HG02840 (cell line): ENCODE measurements around the gene HSPG2.

Source experiments
- ATAC-seq: cut with Tn5 transposase; IDR thresholded peaks from one replicate; pipeline ENCODE4 v1.9.1; 2021; ENCODE audit warnings: mild to moderate bottlenecking, moderate library complexity, moderate number of reproducible peaks; ENCODE audit not compliant: unreplicated experiment, low FRiP score

HSPG2 gene

DNA sequence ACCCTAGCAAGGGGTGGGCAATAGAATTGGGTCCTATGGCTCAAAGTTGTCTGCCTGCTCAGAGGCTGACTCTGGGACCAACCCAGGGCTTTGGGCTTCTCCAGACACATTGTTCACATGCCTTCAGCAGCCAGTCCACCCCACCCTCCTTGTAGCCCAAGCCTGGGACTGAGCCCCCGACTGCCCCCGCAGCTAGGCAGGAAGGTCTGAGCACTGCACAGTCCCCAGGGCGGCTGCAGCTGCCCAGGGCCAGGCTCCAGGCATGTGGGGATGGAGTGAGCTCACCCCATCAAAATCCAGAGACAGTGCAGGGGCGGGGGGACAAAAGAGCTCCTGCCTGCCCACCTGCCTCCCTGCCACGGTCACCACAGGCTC is 35.6 kb downstream of the HSPG2 start:
- ATAC-seq, result no peak

DNA sequence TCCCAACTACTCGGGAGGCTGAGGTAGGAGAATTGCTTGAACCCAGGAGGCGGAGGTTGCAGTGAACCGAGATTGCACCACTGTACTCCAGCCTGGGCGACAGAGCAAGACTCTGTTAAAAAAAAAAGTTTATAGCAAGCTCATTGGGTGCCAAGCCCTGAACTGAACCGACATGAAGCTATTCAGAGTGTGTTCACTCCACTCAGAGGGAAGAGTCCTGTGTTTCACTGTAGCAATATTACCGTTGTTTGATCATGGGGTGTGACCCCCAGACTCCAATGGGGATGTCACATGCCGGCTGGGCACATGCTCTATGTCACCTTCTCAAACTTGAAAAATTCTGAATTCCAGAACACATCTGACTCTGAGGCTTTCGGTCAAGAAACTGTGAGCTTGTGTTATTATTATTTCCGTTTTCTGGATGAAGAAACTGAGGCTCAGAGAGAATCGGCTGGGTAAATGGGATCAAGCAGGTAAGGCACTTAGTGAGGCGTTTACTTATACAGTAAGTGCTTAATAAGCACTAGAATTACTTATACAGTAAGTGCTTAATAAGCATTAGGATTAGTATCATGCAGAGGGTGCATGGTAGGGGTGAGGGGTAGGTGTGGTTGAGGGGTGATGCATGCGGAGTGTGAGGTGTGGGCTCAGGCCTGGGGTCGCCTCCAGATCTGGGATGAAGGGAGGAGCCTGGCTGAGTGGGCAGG is 36.2 kb downstream of the HSPG2 start:
- ATAC-seq, result no peak

DNA sequence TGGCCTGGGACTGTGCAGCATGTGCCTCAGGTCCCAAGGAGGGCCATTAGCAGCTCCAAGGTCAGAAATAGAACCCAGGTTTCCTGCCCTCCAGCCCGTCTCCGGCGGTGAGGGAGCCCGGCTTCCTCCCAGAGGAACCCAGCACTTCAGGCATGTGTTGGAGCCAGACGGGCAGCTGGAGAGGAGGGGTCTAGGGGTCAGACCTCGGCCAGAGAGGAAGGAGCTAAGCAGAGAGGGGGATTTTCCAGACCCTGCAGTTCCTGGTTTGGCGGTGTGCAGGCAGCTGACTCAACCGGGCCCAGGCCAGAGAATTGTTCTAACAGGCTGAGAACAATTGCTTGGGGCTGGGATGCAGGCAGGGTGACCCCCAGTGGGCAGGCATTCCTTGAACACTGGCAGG is 37.1 kb downstream of the HSPG2 start:
- no peak for ATAC-seq

DNA sequence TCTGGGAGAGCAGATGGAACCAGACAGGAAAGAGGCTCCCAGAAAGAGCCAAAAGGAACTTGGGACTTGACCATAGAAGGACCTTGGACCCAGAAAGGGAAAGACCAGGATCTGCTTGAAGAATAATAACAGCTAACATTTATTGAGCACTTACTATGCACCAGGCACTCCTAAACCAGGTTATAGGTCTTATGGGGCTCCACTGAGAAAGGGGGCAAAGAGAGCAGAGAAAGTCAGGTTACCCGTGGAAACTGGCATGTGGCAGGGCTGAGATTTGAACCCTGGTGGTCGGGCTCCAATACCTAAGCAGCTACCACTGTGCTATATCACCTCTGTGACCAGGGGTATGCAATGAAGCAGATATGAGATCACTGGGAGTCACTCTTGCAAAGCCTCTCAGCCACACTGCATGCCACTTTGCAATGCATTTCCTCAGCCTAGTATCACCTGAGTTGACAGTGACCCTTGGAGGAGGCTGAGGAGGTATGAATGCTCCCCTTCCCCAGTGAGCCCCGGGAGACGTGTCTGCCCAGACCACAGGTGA is 37.8 kb downstream of the HSPG2 start:
- ATAC-seq, result no peak

DNA sequence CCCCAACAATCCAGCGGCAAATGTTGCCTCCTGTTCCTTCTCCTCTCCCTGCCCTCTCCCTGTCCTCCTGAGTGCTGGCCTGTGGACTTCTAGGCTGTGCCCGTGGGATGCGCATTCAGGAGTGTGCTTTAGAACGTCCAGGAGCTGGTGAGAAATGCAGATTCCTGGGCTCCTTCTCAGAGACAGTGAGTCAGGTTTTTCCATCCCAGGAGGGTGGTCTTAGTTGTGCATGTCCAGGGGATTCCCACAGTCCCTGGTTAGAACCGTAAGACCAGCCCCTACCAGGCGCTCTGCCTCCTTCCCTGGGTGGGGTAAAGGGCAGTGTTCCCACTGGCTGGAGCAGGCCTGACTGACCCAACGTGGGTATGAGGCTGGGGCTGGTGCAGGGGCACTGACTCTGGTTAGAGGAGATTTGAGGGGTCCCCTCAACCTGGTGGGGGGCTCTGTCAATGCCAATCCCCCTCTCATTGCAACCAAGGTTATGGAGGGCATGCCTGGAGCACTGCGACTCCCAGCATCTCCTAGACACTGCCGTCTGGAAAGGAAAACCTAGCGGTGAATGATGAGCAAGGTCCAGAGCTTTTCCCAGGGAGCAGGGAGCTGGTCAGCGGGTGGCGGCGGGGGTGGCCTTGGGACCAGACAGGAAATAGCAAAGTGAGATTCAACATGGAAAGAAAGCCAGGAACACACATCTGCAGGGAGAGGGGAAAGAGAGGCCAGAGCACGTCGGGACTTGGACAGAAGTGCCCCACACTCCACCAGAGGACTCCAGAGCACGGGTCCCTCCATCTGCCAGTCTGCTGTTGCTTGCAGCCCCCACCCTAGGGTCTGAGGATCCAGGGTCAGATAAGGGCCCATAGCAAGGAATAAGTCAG is 38.5 kb downstream of the HSPG2 start:
- ATAC-seq, result no peak

DNA sequence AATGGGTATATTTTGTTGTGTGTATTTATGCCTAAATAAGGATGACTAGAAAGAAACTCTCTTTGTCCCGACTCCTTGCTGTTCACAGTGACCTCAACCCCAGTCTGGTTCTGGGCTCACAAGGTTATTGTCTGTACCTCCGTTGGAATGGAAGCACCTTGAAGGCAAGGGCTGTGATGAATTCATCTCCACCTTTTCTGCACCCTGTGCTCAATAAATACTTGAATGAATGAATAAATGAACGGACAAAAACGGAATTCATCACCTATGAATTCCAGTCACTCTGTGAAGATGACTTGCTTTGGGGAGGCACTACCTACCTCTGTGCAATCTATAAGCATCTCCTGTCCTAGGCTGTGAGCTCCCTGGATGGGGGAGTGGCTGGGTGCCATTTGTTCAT is 39.3 kb downstream of the HSPG2 start:
- no peak for ATAC-seq

DNA sequence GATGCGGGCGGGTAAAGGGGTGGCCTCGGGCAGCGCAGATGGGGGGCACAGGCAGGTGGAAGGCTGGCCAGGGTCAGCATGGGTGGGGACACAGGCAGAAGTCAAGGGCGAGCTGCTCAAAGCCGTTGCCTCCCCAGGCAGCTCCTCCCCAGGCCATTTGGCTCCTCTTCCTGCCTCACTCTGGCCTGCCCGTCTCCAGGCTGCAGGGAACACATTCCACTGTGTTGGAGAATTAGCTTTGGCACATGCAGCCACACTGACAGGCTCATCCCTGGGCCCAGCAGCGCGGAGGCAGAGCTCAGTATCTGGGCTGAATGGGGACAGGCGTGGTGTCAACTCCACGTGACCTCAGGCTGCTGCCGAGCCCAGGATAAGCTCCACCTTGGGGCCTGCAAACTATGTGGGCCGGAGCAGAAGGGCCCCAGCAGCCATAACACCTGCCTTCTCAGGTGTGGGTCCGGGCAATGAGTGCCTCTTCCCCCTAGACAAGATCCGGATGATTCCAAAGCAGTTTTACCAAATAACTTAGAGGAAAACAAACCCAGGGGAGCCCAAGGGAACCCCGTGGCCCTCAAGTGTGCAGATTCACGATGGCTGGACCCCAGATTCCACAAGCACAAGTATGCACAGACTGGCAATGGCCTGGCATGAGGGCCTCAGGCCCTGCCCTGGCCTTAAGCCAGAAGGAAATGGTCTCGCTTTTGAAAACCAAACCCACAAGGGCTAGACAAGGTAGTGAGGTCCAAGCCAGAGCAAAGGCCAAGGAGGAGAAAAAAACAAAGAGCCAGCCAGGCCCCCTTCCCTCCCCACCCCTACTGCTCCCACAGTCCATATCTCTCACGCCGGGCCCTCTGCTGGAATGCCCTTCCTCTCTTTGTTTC is 40.2 kb downstream of the HSPG2 start:
- ATAC-seq, result no peak

DNA sequence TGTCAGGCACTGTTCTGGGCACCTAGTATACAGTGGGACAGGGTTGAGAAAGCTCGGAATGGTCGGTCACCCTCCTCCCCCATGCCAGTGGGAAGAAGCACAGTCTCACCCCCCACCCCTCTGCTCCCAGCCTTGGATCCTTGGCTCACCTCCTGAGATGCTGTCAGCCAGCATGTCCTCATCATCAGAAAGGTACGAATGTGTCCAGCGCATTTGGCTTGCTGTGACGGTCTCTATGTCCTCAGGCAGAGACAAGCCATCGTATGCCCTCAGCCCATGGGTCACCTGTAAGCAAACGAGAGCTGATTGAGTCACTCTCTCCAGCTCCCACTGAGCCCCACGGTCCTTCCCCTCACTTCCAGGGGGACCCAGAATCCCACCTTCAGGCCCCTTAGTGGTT is 41.1 kb downstream of the HSPG2 start:
- no peak for ATAC-seq

DNA sequence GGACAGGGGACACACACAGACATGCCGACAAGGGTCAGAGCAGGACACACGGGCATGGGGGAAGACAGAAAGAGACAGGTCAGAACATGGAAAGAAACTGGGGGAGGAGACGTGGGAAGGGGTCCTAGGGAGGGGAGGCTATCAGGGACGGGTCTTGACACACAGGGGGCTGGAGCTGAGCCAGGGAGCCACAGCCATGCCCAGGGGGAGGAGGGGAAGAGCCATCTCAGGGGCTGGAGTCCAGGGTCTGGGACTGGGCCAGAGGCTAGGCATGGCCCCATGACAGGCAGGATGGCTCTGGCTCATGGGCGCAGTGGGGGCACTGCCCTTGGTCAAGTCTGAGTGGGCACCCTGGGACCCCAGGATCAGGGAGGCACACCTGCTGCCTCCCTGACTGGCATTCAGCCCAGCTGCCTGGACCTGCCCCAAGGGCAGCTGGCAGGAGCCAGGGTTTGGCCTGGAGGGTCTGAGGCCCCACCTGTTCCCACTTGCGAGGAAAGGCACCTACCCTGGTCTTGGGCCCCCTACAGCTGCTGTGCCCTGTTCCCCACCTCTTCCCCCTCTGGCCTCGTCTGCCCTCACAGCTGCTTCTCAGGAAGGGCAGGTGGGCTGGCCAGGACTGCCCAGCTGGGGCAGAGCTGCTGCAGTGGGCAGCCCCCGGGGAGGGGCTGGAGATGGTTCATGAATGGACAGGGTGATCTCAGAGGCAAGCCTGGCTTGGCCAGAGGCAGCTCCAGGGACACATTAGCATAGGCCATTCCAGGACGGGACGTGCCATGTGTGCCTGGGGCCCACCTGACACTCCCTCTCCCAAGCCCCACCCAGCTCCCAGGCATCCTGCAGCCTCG is 42.9 kb downstream of the HSPG2 start:
- ATAC-seq, result no peak

DNA sequence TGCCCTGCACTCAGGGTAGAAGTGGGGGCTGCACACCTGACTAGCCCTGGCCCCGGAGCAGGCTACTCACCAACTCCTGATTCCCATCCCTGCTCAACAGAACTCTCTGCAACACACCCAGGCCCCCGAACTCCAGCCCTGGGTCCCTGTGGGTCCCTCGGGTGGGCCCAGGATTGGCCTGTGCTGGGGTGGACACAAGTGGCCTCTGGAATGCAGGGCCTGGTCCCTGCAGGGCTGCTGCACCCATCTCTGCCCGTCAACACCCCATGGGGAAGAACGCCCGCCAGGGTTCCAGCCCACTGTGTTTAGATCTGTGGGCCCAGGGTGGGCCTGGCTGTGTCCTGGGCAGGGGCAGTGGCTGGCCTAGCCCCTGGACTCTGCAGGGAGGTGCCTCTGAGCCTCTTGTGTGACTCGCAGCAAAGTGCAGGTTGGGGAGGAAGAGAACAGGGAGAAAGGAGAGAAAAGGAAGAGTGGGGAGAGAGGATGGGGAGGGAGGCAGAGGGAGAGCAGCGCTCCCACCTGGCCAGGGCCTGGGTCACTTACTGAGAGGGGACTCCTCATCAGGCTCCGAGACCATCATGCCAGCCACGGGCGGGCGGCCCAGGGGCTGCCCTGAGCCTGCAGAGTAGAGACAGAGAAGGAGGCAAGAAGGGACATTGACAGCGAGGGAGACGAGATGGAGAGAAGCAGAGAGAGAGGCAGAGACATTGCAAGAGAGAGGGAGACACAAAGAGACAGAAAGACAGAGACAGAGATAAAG is 43.9 kb downstream of the HSPG2 start:
- ATAC-seq, result no peak

DNA sequence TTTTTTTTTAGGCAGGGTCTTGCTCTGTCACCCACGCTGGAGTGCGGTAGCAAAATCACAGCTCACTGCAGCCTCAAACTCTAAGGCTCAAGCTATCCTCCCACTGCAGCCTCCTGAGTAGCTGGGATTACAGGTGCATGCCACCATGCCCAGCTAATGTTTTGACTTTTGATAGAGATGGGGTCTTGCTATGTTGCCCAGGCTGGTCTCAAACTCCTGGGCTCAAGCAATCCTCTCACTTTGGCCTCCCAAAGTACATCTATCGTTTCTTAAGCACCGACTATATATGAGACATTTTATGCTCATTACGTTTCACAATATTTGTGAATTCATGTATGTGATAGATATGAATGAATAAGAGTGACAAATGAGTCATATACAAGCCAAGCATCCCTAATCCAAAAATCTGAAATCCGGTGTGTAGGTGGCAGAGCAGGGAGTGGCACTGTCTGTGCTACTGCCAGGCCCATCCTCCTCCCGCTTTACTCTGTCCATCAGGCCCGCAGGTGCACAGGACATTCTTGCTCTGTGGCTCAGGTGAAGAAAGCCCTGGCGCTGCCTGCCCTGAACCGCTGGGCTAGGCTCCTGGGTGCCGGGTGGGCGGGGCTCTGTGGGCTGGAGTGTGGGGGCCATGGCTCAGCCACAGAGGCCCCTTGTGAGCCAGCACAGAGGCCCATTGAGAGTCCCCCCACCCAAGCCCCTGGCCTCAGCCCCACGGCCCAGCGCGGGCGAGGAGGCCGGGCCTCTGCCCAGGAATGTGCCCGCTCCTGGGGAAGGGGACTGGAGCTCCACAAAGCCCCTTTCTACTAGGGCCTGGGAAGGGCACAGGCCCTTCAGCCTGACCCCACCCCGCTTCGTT is 45.3 kb downstream of the HSPG2 start:
- no peak for ATAC-seq

DNA sequence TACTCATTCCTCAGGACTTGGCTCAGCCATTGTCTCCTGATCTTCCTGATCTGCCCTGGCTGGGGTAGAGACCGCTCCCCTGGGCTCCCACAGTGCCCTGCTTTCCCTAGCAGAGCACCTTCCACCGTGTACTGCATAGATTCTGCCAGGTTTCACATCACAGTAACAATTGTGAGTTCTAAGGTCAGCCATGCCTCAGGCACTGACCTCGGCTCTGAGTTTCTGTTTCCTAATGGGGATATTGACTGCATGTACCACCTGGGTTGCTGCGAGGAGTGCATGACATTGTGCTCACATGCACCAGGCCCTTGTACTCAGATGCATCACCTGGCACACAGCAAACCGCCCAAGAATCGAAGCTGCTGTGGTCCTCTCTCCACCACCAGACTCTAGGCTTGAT is 46.0 kb downstream of the HSPG2 start:
- ATAC-seq, result no peak

DNA sequence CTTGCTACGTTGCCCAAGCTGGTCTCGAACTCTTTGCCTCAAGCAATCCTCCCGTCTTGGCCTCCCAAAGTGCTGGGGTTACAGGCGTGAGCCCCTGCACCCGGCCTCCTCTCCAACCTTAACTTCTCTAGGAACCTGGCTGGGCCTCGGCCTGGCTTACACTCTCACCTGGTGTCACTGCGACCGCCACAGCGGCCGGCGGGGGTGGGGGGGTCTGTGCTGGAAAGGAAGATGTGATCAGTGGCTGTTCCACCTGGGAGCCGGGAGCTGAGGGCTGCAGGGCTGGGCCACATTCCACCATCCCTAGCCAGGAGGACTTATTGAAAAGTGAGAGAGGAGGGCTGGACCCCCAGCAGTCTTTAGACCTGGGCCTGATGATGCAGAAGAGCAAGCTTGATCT is 48.6 kb downstream of the HSPG2 start:
- no peak for ATAC-seq

DNA sequence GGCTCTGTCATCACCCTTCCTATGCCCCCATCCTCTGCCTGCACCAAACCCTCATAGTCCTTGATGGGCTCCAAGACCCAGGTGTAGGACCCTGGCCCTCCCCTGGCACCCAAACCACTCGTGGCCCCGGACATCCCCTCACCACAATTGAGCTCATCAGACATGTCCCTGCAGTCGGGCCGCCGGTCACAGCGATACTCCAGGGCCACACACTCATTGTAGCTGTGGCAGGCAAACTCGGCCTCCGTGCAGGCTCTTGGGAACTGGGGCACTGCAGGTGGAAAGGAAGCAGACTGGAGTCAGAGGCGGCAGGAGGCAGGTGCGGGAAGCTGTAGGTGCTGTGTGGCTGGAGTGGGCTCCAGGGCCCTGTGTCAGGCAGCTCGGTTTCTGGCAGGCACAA is 49.3 kb downstream of the HSPG2 start:
- ATAC-seq, result no peak

DNA sequence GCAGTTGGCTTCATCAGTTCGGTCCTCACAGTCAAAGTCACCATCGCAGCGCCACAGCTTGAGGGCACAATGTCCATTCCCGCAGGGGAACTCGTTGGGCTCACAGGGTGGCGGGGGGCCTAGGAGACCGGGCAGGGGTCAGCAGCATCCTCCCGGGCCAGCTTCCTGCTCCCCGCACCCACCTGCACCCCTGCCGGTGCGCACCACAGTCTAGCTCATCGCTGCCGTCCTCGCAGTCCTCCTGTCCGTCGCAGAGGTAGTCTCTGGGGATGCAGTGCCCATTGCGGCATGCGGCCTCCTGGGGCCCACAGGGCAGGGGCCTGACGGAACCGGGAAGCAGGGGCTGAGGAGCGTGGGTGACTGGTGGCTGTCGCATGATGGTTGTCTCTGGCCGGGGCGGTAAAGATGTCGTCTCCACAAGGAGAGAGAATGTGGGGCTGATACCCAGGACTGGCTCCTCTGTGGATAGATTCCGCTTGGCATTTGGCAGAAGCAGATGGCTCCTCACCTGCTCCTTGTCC is 49.8 kb downstream of the HSPG2 start:
- no peak for ATAC-seq

DNA sequence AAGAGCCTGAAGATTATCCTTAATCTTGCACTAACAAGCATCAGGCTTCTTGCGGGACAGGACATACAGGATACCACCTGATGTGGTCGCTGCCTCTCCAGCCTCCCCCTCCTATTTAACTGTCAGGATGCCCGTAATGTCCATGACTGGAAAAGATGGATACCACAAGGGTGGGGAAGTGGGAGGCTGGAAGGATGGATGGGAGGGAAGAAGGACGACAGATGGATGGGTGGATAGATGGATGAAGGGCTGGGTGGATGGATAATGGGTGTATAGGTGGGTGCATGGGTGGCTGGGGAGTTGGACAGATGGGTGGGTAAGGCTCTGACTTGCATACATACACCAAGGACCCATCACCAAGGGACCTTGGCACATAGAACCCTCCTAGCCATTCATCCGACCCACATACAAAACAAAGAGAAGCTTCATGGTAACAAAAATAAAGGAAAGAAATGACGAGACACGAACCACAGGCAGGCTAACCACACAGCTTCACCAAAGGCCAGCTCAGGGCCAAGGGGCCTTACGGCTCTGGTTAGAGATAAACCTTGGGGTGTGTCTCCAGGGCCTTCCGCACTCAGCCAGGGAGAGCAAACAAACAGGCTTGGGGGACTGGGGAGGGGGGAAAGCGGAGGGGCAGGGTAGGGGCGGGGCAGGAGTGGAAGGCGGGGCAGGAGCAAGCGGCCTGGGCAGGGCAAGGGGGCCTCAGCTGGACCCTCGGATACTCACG is 50.5 kb downstream of the HSPG2 start:
- no peak for ATAC-seq

DNA sequence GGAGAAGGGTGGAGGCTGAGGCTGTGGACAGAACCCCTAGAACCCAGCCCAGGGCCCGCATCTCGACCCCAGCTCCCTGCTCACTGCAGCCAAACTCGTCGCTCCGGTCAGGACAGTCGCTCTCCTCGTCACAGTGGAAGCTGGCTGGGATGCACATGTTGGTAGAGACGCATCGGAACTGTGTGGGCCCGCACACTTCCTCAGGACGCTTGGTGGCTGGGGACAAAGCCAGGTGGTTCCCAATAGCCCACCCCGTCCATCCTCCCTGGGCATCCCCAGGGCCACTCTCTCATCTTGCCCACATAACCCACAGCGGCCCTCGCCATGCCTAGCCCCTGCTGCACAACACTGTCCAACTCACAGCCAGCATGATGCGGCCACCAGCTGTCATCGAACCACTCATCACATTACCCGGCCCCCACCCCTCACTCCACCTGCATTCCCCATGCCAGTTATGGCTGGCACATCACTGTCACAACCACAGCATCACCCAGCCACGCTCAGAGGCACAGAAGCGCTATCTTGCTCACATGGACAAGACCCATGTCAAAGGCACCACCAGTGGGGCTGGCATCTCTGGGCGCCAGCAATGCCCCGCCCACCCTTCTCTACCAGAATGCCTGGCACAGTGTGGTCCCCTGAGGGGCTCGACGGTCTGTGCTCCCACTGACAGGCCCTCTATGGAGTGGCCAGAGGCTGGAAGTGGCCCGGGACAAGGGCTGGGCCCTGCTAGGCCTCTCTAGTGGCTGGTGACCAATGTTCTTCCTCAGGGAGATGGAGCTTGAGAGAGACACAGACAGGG is 51.7 kb downstream of the HSPG2 start:
- no peak for ATAC-seq
